Endothelial cell of umbilical vein (primary cell): ENCODE results near the gene RASGRF1. TPM values are rescaled to one million over a fixed set of nuclear protein-coding genes. Genes with fewer than 3 reads are reported as not detected.
A peak's percentile ranks its signal among the peaks of the same experiment; 100 is the strongest.

Experiments used
- BruUV-seq: library from RNA; stranded (reverse); fragments of 400-500 nt; replicated peaks from 2 replicates; lab custom pipeline; 2021; lab: Mats Ljungman, UMichigan
- CTCF ChIA-PET: fragments of 300-600, 350-600 bp; sonication (Branson Sonifier 250); formaldehyde crosslinking; loops from one replicate; lab custom pipeline; 2021; ENCODE audit warnings: antibody characterized with exemption, inconsistent platforms; lab: Charles Lee
- POLR2A ChIA-PET: fragments of 300-600, 350-600 bp; sonication (Branson Sonifier 250); formaldehyde crosslinking; loops from one replicate; lab custom pipeline; 2021; ENCODE audit warnings: antibody characterized with exemption, inconsistent platforms; lab: Charles Lee
- DNase-seq: peaks from one replicate; pipeline ENCODE4 v3.0.0-alpha.2; 2011; ENCODE audit warnings: low read depth, low spot score
- FAIRE-seq: peaks from 2 replicates; lab custom pipeline; 2011; peaks lifted over from hg19 to GRCh38; lab: Jason Lieb, UNC
- H2AFZ ChIP-seq: 2 replicates; pipeline ENCODE4 v1.6.0; 2012; ENCODE audit warnings: low read depth, low read length, control low read depth, inconsistent platforms
- H3K27ac ChIP-seq: 2 replicates; pipeline ENCODE4 v1.5.1; 2011; ENCODE audit warnings: low read depth, mild to moderate bottlenecking, control low read depth, low read length, moderate library complexity; ENCODE audit not compliant: insufficient read depth
- H3K27me3 ChIP-seq, 2 experiments: 2 replicates each; pipeline versions ENCODE4 v1.6.0 to v1.6.1; 2011; ENCODE audit warnings: low read length in 2 of 2, mixed read lengths in 1 of 2; ENCODE audit not compliant: control insufficient read depth in 2 of 2, insufficient read depth in 2 of 2
- H3K36me3 ChIP-seq, 2 experiments: 2 replicates in 1 of 2; 3 replicates in 1 of 2; pipeline ENCODE4 v1.5.1; 2011; ENCODE audit warnings: low read length in 2 of 2, mild to moderate bottlenecking in 1 of 2, moderate library complexity in 1 of 2; ENCODE audit not compliant: control insufficient read depth in 2 of 2, insufficient read depth in 2 of 2; ENCODE audit errors: extremely low read depth in 1 of 2
- H3K4me1 ChIP-seq: 3 replicates; pipeline ENCODE4 v1.5.1; 2011; ENCODE audit warnings: mild to moderate bottlenecking, low read length; ENCODE audit not compliant: control insufficient read depth, insufficient read depth; ENCODE audit errors: extremely low read depth
- H3K4me2 ChIP-seq: 2 replicates; pipeline ENCODE4 v1.6.1; 2011; ENCODE audit warnings: low read length, control low read depth, mixed read lengths; ENCODE audit not compliant: insufficient read depth
- H3K4me3 ChIP-seq, 3 experiments: fragments of 200-600 bp in 1 of 3; sonication (generic), shearing (Covaris generic) in 1 of 3; replicated peaks in 1 of 3; 2 replicates each; pipeline ENCODE4 v1.5.1; 2011 to 2016; ENCODE audit warnings: control low read depth in 3 of 3, low read length in 3 of 3, mild to moderate bottlenecking in 2 of 3, inconsistent platforms in 1 of 3, low read depth in 1 of 3, moderate library complexity in 1 of 3; ENCODE audit not compliant: insufficient read depth in 1 of 3
- H3K79me2 ChIP-seq: 2 replicates; pipeline ENCODE4 v1.6.0; 2012; ENCODE audit warnings: low read length, inconsistent platforms; ENCODE audit not compliant: control insufficient read depth, insufficient read depth
- H3K9ac ChIP-seq: replicated peaks from 2 replicates; pipeline ENCODE3; 2011; ENCODE audit warnings: low read length, control low read depth; ENCODE audit not compliant: insufficient read depth; ENCODE audit errors: extremely low read depth
- H3K9me1 ChIP-seq: replicated peaks from 3 replicates; pipeline ENCODE4 v1.6.0; 2011; ENCODE audit warnings: mild to moderate bottlenecking, low read length; ENCODE audit not compliant: control insufficient read depth, insufficient read depth; ENCODE audit errors: extremely low read depth
- H3K9me3 ChIP-seq: replicated peaks from 2 replicates; pipeline ENCODE4 v1.5.1; 2012; ENCODE audit warnings: low read length, inconsistent platforms; ENCODE audit not compliant: control insufficient read depth, insufficient read depth
- H4K20me1 ChIP-seq: replicated peaks from 2 replicates; pipeline ENCODE3; 2011; ENCODE audit warnings: mild to moderate bottlenecking, low read length; ENCODE audit not compliant: control insufficient read depth, insufficient read depth; ENCODE audit errors: extremely low read depth
- EZH2 ChIP-seq: IDR thresholded peaks from 2 replicates; pipeline ENCODE4 v1.6.1; 2012; ENCODE audit warnings: borderline replicate concordance, low read depth, mild to moderate bottlenecking, moderate library complexity, low read length, inconsistent platforms; ENCODE audit not compliant: severe bottlenecking
- FOS ChIP-seq: IDR thresholded peaks from 2 replicates; pipeline ENCODE4 v1.6.1; 2011; ENCODE audit warnings: mild to moderate bottlenecking, low read length, moderate library complexity, borderline replicate concordance; ENCODE audit not compliant: insufficient read depth
- GATA2 ChIP-seq: IDR thresholded peaks from 2 replicates; pipeline ENCODE4 v1.7.0; 2011; ENCODE audit warnings: low read depth, mild to moderate bottlenecking, moderate library complexity, mixed read lengths, low read length; ENCODE audit not compliant: insufficient read length, insufficient read depth
- JUN ChIP-seq: IDR thresholded peaks from 2 replicates; pipeline ENCODE4 v1.6.1; 2011; ENCODE audit warnings: borderline replicate concordance, low read depth; ENCODE audit not compliant: insufficient read length, insufficient read depth
- MAX ChIP-seq: IDR thresholded peaks from 2 replicates; pipeline ENCODE4 v1.6.1; 2011; ENCODE audit not compliant: insufficient read depth, insufficient read length
- MYC ChIP-seq: IDR thresholded peaks from one replicate; pipeline ENCODE4 v1.6.1; 2011; ENCODE audit warnings: mild to moderate bottlenecking, low read depth, low read length
- POLR2A ChIP-seq: IDR thresholded peaks from 2 replicates; pipeline ENCODE4 v1.6.1; 2012; ENCODE audit warnings: low read depth, mild to moderate bottlenecking, control low read depth, low read length
- POLR2AphosphoS5 ChIP-seq: IDR thresholded peaks from 2 replicates; pipeline ENCODE4 v1.6.1; 2012; ENCODE audit warnings: low read depth, mild to moderate bottlenecking, control low read depth, low read length, moderate library complexity; ENCODE audit not compliant: insufficient read depth
- dilution Hi-C: fragments of 300-500 bp; cut with MboI; formaldehyde crosslinking; loops from one replicate; pipeline ENCODE4 v1.15.0; 2019; ENCODE audit warnings: low sequenced_read_pairs; ENCODE audit not compliant: extremely low pct_ligation_motif_present
- intact Hi-C: fragments of 100-400 bp; cut with micrococcal nuclease; formaldehyde crosslinking; loops from one replicate; pipeline ENCODE4 v1.10.0; 2022
- polyA plus RNA-seq, 4 experiments: library from polyadenylated mRNA; depleted of rRNA in 3 of 4; stranded (reverse) in 3 of 4; unstranded in 1 of 4; fragments of >200 nt; gene quantifications; 2 replicates each; pipeline versions ENCODE4 v1.2.1 to v1.2.3, GENCODE V29; 2011 to 2012; ENCODE audit warnings: missing spikeins in 1 of 4
- total RNA-seq: library from RNA; stranded (reverse); gene quantifications from 2 replicates; pipeline ENCODE4 v1.2.3, GENCODE V29; 2021
- TF ChIP-seq, protein P1 (sequence below), 2 donors: IDR thresholded peaks; 1 replicate in 1 of 2; 2 replicates in 1 of 2; pipeline ENCODE4 v1.5.1; 2011; ENCODE audit warnings: low read length in 2 of 2, mild to moderate bottlenecking in 2 of 2, moderate library complexity in 2 of 2, control low read depth in 1 of 2, inconsistent platforms in 1 of 2, low read depth in 1 of 2; ENCODE audit not compliant: insufficient read depth in 1 of 2; ENCODE audit errors: extremely low read depth in 1 of 2

The RASGRF1 gene
- total and polyA plus RNA-seq, 2 donors (not counting 3 experiments of a cell fraction or from before 2014, with no cell fraction given), result 0.04 TPM; not detected in 1

DNA sequence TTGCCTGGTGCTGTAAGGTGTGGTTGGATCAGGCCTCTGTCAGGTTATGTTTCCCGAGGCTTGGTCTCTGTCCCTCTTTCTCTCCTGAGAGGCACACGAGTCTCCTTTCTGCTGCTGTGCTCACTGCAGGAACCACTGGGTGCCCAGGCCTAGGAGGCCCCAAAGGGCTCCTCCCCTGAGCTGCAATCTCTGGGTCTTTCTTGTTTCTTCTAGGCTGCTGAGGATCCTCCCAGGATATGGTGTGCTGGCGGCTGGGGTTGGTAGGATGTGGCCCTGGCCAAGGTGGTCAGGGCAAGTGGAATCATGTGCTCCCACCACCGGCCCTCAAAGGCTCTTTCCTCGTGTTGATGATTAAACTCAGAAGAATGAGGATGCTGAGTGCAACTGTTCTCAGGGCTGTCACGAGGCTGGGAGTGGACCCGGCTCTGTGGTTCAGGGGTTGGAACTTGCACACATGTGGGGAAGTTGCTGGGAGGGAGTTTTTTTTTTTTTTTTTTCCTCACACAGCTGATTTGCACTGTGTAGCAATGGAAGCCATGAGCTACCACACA is 102.1 kb downstream of the RASGRF1 start:
- CTCF ChIA-PET, result interaction anchor here (0.6 to 2.8 kb wide), 8 partner anchors 9 to 42 kb away, joined by 3 to 18 read pairs (median 3); no protein-coding TSS in a partner anchor
- Histone ChIP-seq H3K4me1 (peaks cover 12% of the 10 kb centered on the region), H3K36me3 (no peaks in the 10 kb centered on the region), H3K27me3 (peaks cover 0 to 2% of the 10 kb centered on the region in 2 experiments), H3K79me2 (no peaks in the 10 kb centered on the region), H3K4me3 (no peak overlapping the region), H4K20me1 (no peaks in the 10 kb centered on the region), H3K4me2 (no peak overlapping the region), H3K9me3 (no peaks in the 10 kb centered on the region), H3K9me1 (no peaks in the 10 kb centered on the region), H3K27ac (no peak overlapping the region), H2AFZ (peak overlapping the region; percentile 29), H3K9ac (no peak overlapping the region)
- DNase-seq, result peak; percentile 90
- TF ChIP-seq FOS (peak; percentile 52), POLR2AphosphoS5 (peak; percentile 30), JUN (peak; percentile 42), GATA2 (no peak), EZH2 (no peak), MAX (peak; percentile 90), MYC (no peak), POLR2A (no peak)
- TF ChIP-seq, protein P1, sequence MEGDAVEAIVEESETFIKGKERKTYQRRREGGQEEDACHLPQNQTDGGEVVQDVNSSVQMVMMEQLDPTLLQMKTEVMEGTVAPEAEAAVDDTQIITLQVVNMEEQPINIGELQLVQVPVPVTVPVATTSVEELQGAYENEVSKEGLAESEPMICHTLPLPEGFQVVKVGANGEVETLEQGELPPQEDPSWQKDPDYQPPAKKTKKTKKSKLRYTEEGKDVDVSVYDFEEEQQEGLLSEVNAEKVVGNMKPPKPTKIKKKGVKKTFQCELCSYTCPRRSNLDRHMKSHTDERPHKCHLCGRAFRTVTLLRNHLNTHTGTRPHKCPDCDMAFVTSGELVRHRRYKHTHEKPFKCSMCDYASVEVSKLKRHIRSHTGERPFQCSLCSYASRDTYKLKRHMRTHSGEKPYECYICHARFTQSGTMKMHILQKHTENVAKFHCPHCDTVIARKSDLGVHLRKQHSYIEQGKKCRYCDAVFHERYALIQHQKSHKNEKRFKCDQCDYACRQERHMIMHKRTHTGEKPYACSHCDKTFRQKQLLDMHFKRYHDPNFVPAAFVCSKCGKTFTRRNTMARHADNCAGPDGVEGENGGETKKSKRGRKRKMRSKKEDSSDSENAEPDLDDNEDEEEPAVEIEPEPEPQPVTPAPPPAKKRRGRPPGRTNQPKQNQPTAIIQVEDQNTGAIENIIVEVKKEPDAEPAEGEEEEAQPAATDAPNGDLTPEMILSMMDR (IDR thresholded peaks at IDR 0.05; ENCODE audit: extremely low read depth in 1 of 2, insufficient read depth in 1 of 2, low read depth in 1 of 2, low read length in 2 of 2), result no peak
- dilution Hi-C loops (no loop called here), intact Hi-C loops (no loop called here)
- BruUV-seq, result no TSS peak
- POLR2A ChIA-PET, result interaction anchor here (0.6 kb wide), 1 partner anchor 10 kb away, joined by 5 read pairs; no protein-coding TSS in a partner anchor
- FAIRE-seq, result peak; percentile 91
